ENCODE results near the gene NSMF. TPM values are rescaled to one million over a fixed set of nuclear protein-coding genes. Genes with fewer than 3 reads are reported as not detected.

Gene NSMF
- total and polyA plus RNA-seq, 10 donors = 21.8 to 49.3 (median 26.1) TPM

DNA sequence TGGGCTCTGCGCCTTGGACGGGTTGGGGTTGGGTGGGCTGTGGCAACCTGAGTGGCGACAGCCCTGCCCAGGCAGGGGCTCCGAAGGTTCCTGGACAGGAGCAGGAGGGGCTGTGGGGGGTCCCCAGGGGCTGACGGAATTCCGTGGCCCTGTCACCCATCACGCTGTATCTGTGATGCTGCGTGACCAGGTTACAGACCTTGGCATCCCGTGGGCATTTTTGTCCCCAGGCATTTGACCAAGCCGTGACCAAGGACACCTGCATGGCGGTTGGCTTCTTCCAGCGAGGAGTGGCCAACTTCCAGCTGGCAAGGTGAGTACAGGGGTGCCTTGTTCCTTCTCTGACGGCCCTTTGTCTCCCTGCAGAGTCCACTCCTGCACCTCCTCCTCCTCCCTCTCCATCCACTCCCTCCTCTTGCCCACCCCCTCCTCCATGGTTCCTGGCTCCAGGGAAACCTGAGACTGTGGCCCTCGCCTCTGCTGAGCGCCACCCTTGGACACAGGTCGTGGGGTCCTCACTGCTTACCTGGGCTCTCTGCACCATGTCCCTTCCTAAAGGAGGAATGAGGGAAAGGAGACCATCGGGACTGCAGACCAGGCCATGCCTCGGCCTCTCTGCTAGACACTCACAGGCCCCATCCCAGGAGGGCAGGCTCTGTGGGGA is 33.0 kb downstream of the NSMF start:
- intact Hi-C loops (cut with DNase I; ENCODE audit: low total_unique reads) = no loop called here
- WGBS, 5 donors = 87 to 92% (median 89%) methylated on average over 15 to 18 of the region's 18 CpGs
- DNase-seq = peak; percentile 74
- Histone ChIP-seq H3K27ac (no peak overlapping the region), H3K4me1 (peaks cover 10 to 58% (median 32%) of the 10 kb centered on the region in 6 donors), H3K9me3 (no peaks in the 10 kb centered on the region), H3K36me3 (no peaks in the 10 kb centered on the region), H3K4me3 (no peak overlapping the region), H3K27me3 (replicated peaks in 1 of 7) (peaks cover 0 to 18% (median 0%) of the 10 kb centered on the region in 7 donors)
- TF ChIP-seq, protein P1, sequence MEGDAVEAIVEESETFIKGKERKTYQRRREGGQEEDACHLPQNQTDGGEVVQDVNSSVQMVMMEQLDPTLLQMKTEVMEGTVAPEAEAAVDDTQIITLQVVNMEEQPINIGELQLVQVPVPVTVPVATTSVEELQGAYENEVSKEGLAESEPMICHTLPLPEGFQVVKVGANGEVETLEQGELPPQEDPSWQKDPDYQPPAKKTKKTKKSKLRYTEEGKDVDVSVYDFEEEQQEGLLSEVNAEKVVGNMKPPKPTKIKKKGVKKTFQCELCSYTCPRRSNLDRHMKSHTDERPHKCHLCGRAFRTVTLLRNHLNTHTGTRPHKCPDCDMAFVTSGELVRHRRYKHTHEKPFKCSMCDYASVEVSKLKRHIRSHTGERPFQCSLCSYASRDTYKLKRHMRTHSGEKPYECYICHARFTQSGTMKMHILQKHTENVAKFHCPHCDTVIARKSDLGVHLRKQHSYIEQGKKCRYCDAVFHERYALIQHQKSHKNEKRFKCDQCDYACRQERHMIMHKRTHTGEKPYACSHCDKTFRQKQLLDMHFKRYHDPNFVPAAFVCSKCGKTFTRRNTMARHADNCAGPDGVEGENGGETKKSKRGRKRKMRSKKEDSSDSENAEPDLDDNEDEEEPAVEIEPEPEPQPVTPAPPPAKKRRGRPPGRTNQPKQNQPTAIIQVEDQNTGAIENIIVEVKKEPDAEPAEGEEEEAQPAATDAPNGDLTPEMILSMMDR (IDR thresholded peaks at IDR 0.05 in 8 of 11, conservative IDR thresholded peaks at IDR 0.05 in 3 of 11) = no peak
- no peak for TF ChIP-seq POLR2A (IDR thresholded peaks at IDR 0.05)
- no peak for TF ChIP-seq POLR2AphosphoS5 (IDR thresholded peaks at IDR 0.05)

DNA sequence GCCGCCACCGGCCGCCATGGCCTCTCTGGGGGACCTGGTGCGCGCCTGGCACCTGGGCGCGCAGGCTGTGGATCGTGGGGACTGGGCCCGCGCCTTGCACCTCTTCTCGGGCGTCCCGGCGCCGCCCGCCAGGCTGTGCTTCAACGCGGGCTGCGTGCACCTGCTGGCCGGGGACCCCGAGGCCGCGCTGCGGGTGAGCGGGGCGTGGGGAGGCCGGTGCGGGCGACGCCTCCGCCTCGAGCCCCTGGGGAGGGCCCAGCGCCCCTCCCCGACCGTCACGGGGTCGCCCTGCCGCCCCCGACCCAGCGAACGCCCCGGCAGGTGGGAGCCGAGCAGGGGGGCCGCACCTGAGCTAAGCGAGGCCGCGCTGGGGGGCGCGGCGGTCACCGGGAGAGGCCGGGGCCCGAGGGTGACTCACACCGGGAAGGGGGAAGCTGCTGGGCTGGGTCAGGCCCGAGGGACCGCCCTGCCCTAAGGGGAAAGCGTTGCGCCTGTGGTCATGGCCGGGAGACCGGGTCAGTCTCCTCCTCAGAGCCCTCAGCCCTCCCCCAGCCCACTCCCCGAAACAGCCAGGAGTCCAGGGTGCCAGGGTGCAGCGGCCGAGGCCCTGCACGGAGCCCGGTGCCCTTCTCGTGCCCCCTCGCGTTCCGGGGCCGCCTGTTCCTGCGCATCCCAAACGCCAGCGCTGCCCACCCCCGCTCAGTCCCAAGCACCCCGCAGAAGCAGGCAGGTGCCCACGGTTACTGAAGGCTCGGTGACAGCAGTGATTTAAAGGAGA is 35.4 kb downstream of the NSMF start:
- intact Hi-C loops (cut with DNase I; ENCODE audit: low total_unique reads) = loop anchor here (5.0 kb wide), 1 partner anchor 104 kb away; no protein-coding TSS in a partner anchor
- Histone ChIP-seq H3K27me3 (replicated peaks in 1 of 7) (peaks cover 0 to 5% (median 0%) of the 10 kb centered on the region in 7 donors), H3K36me3 (peaks cover 0 to 6% (median 0%) of the 10 kb centered on the region in 6 donors), H3K9me3 (no peaks in the 10 kb centered on the region), H3K4me1 (peaks cover 10 to 54% (median 33%) of the 10 kb centered on the region in 6 donors), H3K27ac (peak overlapping the region; percentile 44 to 88 (median 80)), H3K4me3 (peak overlapping the region; percentile 52 to 99 (median 86))
- TF ChIP-seq POLR2A (IDR thresholded peaks at IDR 0.05) (no peak), POLR2AphosphoS5 (IDR thresholded peaks at IDR 0.05) (peak in 1 of 3 donors; percentile 12)
- TF ChIP-seq, protein P1 (IDR thresholded peaks at IDR 0.05 in 8 of 11, conservative IDR thresholded peaks at IDR 0.05 in 3 of 11) = peak in 5 of 11 experiments; percentile 22 to 69 (median 46)
- peak; percentile 87 for DNase-seq
- 8 to 22% (median 17%) methylated on average over 10 to 77 of the region's 77 CpGs for WGBS, 5 donors

DNA sequence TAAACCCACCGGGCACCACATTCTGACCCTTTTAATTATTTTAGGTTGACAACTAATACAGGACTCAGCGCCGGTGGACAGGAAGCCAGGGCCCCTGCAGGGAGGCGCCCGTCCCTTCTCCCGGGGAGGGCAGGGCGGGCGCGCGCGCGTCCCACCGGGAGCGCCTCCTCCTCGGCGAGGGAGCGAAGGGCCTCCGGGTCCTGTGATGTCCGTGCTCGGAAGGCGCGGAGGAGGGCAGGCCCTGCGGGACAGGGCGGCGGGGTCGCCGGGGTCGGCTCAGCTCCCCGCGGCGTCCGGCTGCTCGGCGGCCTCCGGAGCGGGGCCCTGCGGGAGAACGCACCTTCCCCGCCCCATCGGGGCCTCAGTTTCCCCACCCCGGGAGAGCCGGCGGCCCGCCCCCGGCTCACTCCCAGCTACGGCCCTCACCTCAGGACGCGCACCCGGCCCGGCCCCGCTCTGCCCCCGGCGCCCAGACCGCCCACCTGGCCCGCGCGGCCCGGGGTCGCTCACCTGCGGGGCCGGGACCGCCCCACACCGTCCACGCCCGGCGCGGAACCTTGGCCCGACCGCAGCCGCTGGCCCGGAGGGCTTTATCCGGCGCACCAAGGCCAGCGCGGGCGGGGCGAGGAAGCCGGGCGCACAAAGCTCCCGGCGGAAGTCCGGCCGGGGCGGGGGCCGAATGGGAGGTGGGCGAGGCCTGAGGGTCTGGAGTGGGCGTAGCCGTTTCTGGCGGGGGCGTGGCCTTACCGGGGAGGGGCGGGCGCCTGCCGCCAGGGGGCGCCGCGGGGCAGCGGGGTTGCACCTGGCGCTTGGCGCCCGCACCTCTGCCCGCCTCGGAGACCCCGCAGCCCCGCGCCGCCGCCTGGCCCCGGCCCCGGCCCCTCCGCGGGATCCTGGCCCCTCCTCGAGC is 36.3 kb downstream of the NSMF start, which contains the start of the genes EXD3 and NOXA1:
EXD3 (minus strand) TSS at position 559 of the 910 bp plus-strand sequence. CDS start 27,805 bp downstream, outside the sequence.
NOXA1 (plus strand) TSS at position 790 of the 910 bp plus-strand sequence. CDS start 137 bp downstream, outside the sequence.
- peak; percentile 98 for DNase-seq
- peak within 1 kb of the TSS; percentile 48 to 88 (median 80) for H3K27ac ChIP-seq
- H3K9me3 ChIP-seq = no peaks in the 10 kb centered on the region
- H3K4me3 ChIP-seq = peak within 1 kb of the TSS; percentile 81 to 99 (median 95)
- peaks cover 0 to 5% (median 0%) of the 10 kb centered on the region in 7 donors for H3K27me3 ChIP-seq (replicated peaks in 1 of 7)
- WGBS, 5 donors = 0% methylated on average over 1 to 113 of the region's 113 CpGs
- peaks cover 10 to 62% (median 33%) of the 10 kb centered on the region in 6 donors for H3K4me1 ChIP-seq
- H3K36me3 ChIP-seq = peaks cover 0 to 6% (median 0%) of the 10 kb centered on the region in 6 donors
- TF ChIP-seq POLR2A (IDR thresholded peaks at IDR 0.05) (peak in 1 of 3 donors; percentile 76), POLR2AphosphoS5 (IDR thresholded peaks at IDR 0.05) (peak; percentile 80 to 89 (median 83))
- TF ChIP-seq, protein P1 (IDR thresholded peaks at IDR 0.05 in 8 of 11, conservative IDR thresholded peaks at IDR 0.05 in 3 of 11) = peak in 10 of 11 experiments; percentile 49 to 95 (median 80)
- intact Hi-C loops (cut with DNase I; ENCODE audit: low total_unique reads) = loop anchor here (5.0 kb wide), 1 partner anchor 104 kb away; no protein-coding TSS in a partner anchor
